Adrenal gland (tissue), 5 donors: Measurements from ENCODE around the gene MINDY4.

Experiments
- POLR2A ChIP-seq, 2 donors: fragments of 450-650 bp; IDR thresholded peaks; one replicate each; pipeline ENCODE4 v1.6.1; 2017; ENCODE audit warnings: antibody characterized with exemption in 2 of 2, mild to moderate bottlenecking in 2 of 2, moderate library complexity in 1 of 2
- TF ChIP-seq, protein P1 (sequence below), 6 experiments: fragments of 450-650 bp in 4 of 6; fragments of 200-600 bp in 2 of 6; sonication (generic) in 1 of 6; IDR thresholded peaks; 1 replicate in 5 of 6; 2 replicates in 1 of 6; pipeline versions ENCODE4 v1.5.1 to v1.8.0; 2016 to 2021; ENCODE audit warnings: antibody characterized with exemption in 6 of 6, mild to moderate bottlenecking in 2 of 6, moderate library complexity in 1 of 6
- donor health status: DM: no; HTN: no; CAD: no.

DNA sequence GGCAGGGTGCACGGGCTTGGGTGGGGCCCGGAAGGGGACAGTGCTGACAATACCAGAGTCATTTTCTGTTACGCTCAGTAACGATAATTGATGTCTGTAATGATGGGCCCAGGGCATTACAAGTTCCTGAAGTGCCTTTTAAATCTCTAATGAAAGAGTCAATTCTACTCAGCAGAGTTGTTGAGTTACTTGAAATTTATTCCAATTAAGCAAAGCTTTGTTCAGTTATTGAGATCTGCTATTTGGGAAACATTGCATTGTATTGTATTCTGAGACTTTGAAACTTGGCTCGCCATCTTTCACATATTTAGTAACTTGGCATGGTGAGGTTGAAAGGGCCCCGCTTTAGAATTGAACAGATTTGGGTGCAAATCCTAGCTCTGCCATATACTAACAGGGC is 34.7 kb downstream of the MINDY4 start:
- TF ChIP-seq, protein P1, sequence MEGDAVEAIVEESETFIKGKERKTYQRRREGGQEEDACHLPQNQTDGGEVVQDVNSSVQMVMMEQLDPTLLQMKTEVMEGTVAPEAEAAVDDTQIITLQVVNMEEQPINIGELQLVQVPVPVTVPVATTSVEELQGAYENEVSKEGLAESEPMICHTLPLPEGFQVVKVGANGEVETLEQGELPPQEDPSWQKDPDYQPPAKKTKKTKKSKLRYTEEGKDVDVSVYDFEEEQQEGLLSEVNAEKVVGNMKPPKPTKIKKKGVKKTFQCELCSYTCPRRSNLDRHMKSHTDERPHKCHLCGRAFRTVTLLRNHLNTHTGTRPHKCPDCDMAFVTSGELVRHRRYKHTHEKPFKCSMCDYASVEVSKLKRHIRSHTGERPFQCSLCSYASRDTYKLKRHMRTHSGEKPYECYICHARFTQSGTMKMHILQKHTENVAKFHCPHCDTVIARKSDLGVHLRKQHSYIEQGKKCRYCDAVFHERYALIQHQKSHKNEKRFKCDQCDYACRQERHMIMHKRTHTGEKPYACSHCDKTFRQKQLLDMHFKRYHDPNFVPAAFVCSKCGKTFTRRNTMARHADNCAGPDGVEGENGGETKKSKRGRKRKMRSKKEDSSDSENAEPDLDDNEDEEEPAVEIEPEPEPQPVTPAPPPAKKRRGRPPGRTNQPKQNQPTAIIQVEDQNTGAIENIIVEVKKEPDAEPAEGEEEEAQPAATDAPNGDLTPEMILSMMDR (IDR thresholded peaks at IDR 0.05) = no peak
- TF ChIP-seq POLR2A (IDR thresholded peaks at IDR 0.05) = no peak
